ENCODE measurements around the gene CEMIP2.

CEMIP2 gene

GRCh38 chr9:71690063-71690688 is 78.1 kb downstream of the CEMIP2 start:
- DNase-seq (ENCODE audit: low read depth) = no peak
- H3K4me3 ChIP-seq (ENCODE audit: low read depth, low read length) = no peak overlapping the region
- TF ChIP-seq, protein P1, sequence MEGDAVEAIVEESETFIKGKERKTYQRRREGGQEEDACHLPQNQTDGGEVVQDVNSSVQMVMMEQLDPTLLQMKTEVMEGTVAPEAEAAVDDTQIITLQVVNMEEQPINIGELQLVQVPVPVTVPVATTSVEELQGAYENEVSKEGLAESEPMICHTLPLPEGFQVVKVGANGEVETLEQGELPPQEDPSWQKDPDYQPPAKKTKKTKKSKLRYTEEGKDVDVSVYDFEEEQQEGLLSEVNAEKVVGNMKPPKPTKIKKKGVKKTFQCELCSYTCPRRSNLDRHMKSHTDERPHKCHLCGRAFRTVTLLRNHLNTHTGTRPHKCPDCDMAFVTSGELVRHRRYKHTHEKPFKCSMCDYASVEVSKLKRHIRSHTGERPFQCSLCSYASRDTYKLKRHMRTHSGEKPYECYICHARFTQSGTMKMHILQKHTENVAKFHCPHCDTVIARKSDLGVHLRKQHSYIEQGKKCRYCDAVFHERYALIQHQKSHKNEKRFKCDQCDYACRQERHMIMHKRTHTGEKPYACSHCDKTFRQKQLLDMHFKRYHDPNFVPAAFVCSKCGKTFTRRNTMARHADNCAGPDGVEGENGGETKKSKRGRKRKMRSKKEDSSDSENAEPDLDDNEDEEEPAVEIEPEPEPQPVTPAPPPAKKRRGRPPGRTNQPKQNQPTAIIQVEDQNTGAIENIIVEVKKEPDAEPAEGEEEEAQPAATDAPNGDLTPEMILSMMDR (IDR thresholded peaks at IDR 0.05; ENCODE audit: low read depth, low read length, missing control alignments) = no peak

- no peak for DNase-seq (ENCODE audit: low read depth)
- no peak overlapping the region for H3K4me3 ChIP-seq (ENCODE audit: low read depth, low read length)
- TF ChIP-seq, protein P1 (IDR thresholded peaks at IDR 0.05; ENCODE audit: low read depth, low read length, missing control alignments) = no peak
Observed at GRCh38 chr9:71687676-71688075, 80.6 kb downstream of the CEMIP2 start.

DNA sequence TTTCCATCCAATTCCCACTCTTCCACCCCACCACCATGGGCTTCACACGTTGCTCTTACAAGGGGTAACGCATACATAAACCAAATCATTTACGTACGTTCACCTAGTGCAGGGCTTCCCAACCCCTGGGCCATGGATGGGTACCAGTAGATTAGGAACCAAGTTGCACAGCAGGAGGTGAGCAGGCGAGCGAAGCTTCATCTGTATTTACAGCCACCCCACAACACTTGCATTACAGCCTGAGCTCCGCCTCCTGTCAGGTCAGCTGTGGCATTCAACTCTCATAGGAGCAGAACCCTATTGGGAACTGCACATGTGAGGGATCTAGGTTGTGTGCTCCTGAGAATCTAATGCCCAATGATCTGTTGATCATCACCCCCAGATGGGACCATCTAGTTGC is 82.3 kb downstream of the CEMIP2 start:
- no peak overlapping the region for H3K4me3 ChIP-seq (ENCODE audit: low read depth, low read length)
- TF ChIP-seq, protein P1 (IDR thresholded peaks at IDR 0.05; ENCODE audit: low read depth, low read length, missing control alignments) = no peak
- no peak for DNase-seq (ENCODE audit: low read depth)

GRCh38 chr9:71685394-71685793 is 82.9 kb downstream of the CEMIP2 start:
- TF ChIP-seq, protein P1 (IDR thresholded peaks at IDR 0.05; ENCODE audit: low read depth, low read length, missing control alignments) = no peak
- no peak for DNase-seq (ENCODE audit: low read depth)

DNA sequence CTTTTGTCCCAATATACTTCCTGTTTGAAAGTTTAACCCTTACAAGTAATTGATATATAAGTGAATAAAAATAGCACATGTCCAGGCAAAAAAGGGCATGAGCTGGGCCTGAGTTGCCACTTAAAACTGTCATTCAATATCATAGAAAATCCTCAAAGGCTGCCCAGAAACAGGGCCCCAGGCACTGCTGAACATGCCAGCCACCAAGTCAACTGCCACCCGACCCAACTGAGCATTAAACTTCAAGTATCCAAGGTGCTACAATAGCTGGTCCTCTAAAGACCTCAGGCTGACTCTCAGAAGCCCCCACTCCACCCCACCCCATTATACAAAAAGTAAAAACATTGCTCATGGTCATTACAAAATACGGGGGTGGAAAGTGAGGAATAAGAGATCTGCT is 83.7 kb downstream of the CEMIP2 start:
- no peak for DNase-seq (ENCODE audit: low read depth)
- TF ChIP-seq, protein P1 (IDR thresholded peaks at IDR 0.05; ENCODE audit: low read depth, low read length, missing control alignments) = no peak
- no peak overlapping the region for H3K4me3 ChIP-seq (ENCODE audit: low read depth, low read length)

More at GRCh38 chr9:71685394-71685793, 82.9 kb downstream of the CEMIP2 start:
- no peak overlapping the region for H3K4me3 ChIP-seq (ENCODE audit: low read depth, low read length)

DNA sequence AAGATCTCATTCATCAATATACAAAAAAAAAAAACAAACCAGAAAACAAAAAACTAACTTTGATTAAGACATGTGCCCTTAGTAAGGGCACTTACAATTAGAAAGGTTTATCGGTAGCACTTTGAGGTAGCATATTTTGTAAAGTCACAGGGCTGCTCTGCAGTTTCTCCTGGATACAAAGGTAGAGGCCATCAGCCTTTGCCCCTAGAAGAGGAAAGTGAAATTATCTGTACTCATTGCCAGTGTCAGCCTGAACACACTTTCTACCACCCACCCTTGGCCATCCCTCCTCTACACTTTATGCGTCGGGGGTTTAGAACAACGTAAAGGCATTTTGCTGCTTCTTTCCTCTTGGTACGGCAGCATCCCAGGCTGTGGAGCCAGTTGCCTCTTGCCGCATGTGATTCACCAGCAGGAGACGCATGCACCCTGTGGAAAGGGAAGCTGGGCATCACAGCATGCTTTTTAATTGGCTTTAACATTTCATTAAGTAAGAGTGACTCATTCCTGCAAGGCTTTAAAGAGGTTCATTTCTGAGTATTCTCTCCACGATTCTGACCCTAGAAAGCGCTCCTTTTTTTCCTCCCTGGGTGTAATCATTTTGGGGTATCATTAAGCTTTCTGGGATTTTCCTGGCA is 84.6 kb downstream of the CEMIP2 start:
- no peak for DNase-seq (ENCODE audit: low read depth)
- TF ChIP-seq, protein P1 (IDR thresholded peaks at IDR 0.05; ENCODE audit: low read depth, low read length, missing control alignments) = no peak
- no peak overlapping the region for H3K4me3 ChIP-seq (ENCODE audit: low read depth, low read length)
